HEK293 (cell line): ENCODE results near the gene SP140L.

Source experiments
- CTCF ChIA-PET: fragments of 350-600 bp; formaldehyde crosslinking; extraction: SDS; loops from one replicate; lab custom pipeline; 2021; ENCODE audit warnings: antibody characterized with exemption; lab: Yijun Ruan, JAX
- POLR2A ChIA-PET: fragments of 300-600 bp; formaldehyde crosslinking; extraction: SDS; loops from one replicate; lab custom pipeline; 2020; ENCODE audit warnings: antibody characterized with exemption, inconsistent platforms; lab: Yijun Ruan, JAX
- H3K27ac ChIP-seq: fragments of 200-500 bp; sonication (Bioruptor generic); 2 replicates; pipeline ENCODE4 v1.5.1; 2014; ENCODE audit warnings: low read depth, low read length, control low read depth, inconsistent platforms; ENCODE audit errors: extremely low read depth
- H3K36me3 ChIP-seq, 2 experiments: fragments of 200-500 bp in 1 of 2; sonication (Bioruptor generic) in 1 of 2; 1 replicate in 1 of 2; 2 replicates in 1 of 2; pipeline ENCODE4 v1.5.1; 2014 to 2017; ENCODE audit warnings: inconsistent platforms in 2 of 2, low read length in 2 of 2; ENCODE audit not compliant: control insufficient read depth in 2 of 2, insufficient read depth in 1 of 2
- H3K4me1 ChIP-seq: fragments of 200-500 bp; sonication (Bioruptor generic); 2 replicates; pipeline ENCODE4 v1.5.1; 2014; ENCODE audit warnings: mild to moderate bottlenecking, low read length, inconsistent platforms; ENCODE audit not compliant: control insufficient read depth, insufficient read depth
- H3K4me3 ChIP-seq: 2 replicates; pipeline ENCODE4 v1.5.1; 2011; ENCODE audit warnings: low read depth, mild to moderate bottlenecking, control low read depth, low read length, moderate library complexity
- H3K9me3 ChIP-seq: fragments of 200-500 bp; sonication (Bioruptor generic); 2 replicates; pipeline ENCODE4 v1.5.1; 2014; ENCODE audit warnings: low read depth, low read length, inconsistent platforms; ENCODE audit not compliant: control insufficient read depth, insufficient read depth
- GFI1B ChIP-seq: fragments of 450-650 bp; formaldehyde crosslinking; IDR thresholded peaks from 2 replicates; pipeline ENCODE4 v1.5.1; 2016; ENCODE audit warnings: missing biosample characterization, missing genetic modification characterization
- HOXC10 ChIP-seq: sonication (generic); formaldehyde crosslinking; IDR thresholded peaks from 2 replicates; pipeline ENCODE4 v1.8.1; 2023; ENCODE audit warnings: mild to moderate bottlenecking, missing genetic modification reagents
- KLF10 ChIP-seq: fragments of 450-650 bp; IDR thresholded peaks from 2 replicates; pipeline ENCODE4 v1.5.1; 2018; ENCODE audit warnings: missing biosample characterization, mild to moderate bottlenecking, missing genetic modification characterization
- MEIS1 ChIP-seq: sonication (generic); formaldehyde crosslinking; IDR thresholded peaks from 2 replicates; pipeline ENCODE4 v1.8.1; 2022; ENCODE audit warnings: missing genetic modification reagents, mild to moderate bottlenecking, borderline replicate concordance
- PRDM10 ChIP-seq: fragments of 450-650 bp; formaldehyde crosslinking; IDR thresholded peaks from 2 replicates; pipeline ENCODE4 v1.5.1; 2016; ENCODE audit warnings: missing biosample characterization, missing genetic modification characterization
- SP3 ChIP-seq: fragments of 450-650 bp; formaldehyde crosslinking; IDR thresholded peaks from 2 replicates; pipeline ENCODE4 v1.5.1; 2016; ENCODE audit warnings: missing biosample characterization, missing genetic modification characterization
- ZBTB48 ChIP-seq: fragments of 450-650 bp; formaldehyde crosslinking; IDR thresholded peaks from 2 replicates; pipeline ENCODE4 v1.5.1; 2016; ENCODE audit warnings: missing biosample characterization, missing genetic modification characterization
- ZFP41 ChIP-seq: fragments of 450-650 bp; formaldehyde crosslinking; IDR thresholded peaks from 2 replicates; pipeline ENCODE4 v1.5.1; 2016; ENCODE audit warnings: missing biosample characterization, missing genetic modification characterization, borderline replicate concordance
- ZFP69B ChIP-seq: fragments of 450-650 bp; formaldehyde crosslinking; IDR thresholded peaks from 2 replicates; pipeline ENCODE4 v1.5.1; 2016; ENCODE audit warnings: missing biosample characterization, missing genetic modification characterization
- ZNF214 ChIP-seq: fragments of 450-650 bp; formaldehyde crosslinking; IDR thresholded peaks from 2 replicates; pipeline ENCODE4 v1.5.1; 2017; ENCODE audit warnings: missing biosample characterization, mild to moderate bottlenecking, missing genetic modification characterization, borderline replicate concordance
- ZNF221 ChIP-seq: fragments of 450-650 bp; formaldehyde crosslinking; IDR thresholded peaks from 2 replicates; pipeline ENCODE4 v1.5.1; 2017; ENCODE audit warnings: missing biosample characterization, missing genetic modification characterization, borderline replicate concordance
- ZNF223 ChIP-seq: fragments of 450-650 bp; formaldehyde crosslinking; IDR thresholded peaks from 2 replicates; pipeline ENCODE4 v1.5.1; 2016; ENCODE audit warnings: missing biosample characterization, missing genetic modification characterization
- ZNF335 ChIP-seq: fragments of 450-650 bp; formaldehyde crosslinking; conservative IDR thresholded peaks from 2 replicates; pipeline ENCODE4 v1.5.1; 2016; ENCODE audit warnings: missing biosample characterization, missing genetic modification characterization
- ZNF362 ChIP-seq: fragments of 450-650 bp; formaldehyde crosslinking; IDR thresholded peaks from 2 replicates; pipeline ENCODE4 v1.5.1; 2016; ENCODE audit warnings: missing biosample characterization, missing genetic modification characterization
- ZNF416 ChIP-seq: fragments of 450-650 bp; formaldehyde crosslinking; IDR thresholded peaks from 2 replicates; pipeline ENCODE4 v1.5.1; 2016; ENCODE audit warnings: missing biosample characterization, missing genetic modification characterization
- ZNF677 ChIP-seq: fragments of 450-650 bp; IDR thresholded peaks from 2 replicates; pipeline ENCODE4 v1.5.0; 2018; ENCODE audit warnings: missing biosample characterization, mild to moderate bottlenecking, missing genetic modification characterization, moderate library complexity
- ZNF701 ChIP-seq: fragments of 450-650 bp; formaldehyde crosslinking; IDR thresholded peaks from 2 replicates; pipeline ENCODE4 v1.5.1; 2016; ENCODE audit warnings: missing biosample characterization, missing genetic modification characterization
- ZNF707 ChIP-seq: fragments of 450-650 bp; formaldehyde crosslinking; IDR thresholded peaks from 2 replicates; pipeline ENCODE4 v1.5.1; 2016; ENCODE audit warnings: missing biosample characterization, missing genetic modification characterization
- ZSCAN16 ChIP-seq: fragments of 450-650 bp; formaldehyde crosslinking; IDR thresholded peaks from 2 replicates; pipeline ENCODE4 v1.5.1; 2016; ENCODE audit warnings: missing biosample characterization, missing genetic modification characterization
- ZXDB ChIP-seq: fragments of 450-650 bp; formaldehyde crosslinking; IDR thresholded peaks from 2 replicates; pipeline ENCODE4 v1.5.1; 2016; ENCODE audit warnings: missing biosample characterization, missing genetic modification characterization
- TF ChIP-seq, protein P1 (sequence below): fragments of 450-650 bp; formaldehyde crosslinking; IDR thresholded peaks from 2 replicates; pipeline ENCODE4 v1.5.1; 2016; ENCODE audit warnings: missing biosample characterization, missing genetic modification characterization
- TF ChIP-seq, protein P2 (sequence below): fragments of 450-650 bp; formaldehyde crosslinking; optimal IDR thresholded peaks from 2 replicates; pipeline ENCODE3; 2016; ENCODE audit warnings: missing biosample characterization, mild to moderate bottlenecking, missing genetic modification characterization

Gene SP140L

GRCh38 chr2:230411570-230412370 lies 84.8 kb downstream of the SP140L start (continued):
- TF ChIP-seq ZNF362 (tag by site-specific recombination) (no peak), KLF10 (no peak), ZNF223 (tag by site-specific recombination) (no peak), ZNF416 (tag by site-specific recombination) (no peak), ZXDB (0 out of 2 replicates have a peak, but pooled peaks have one; percentile 18), ZFP69B (tag by site-specific recombination) (no peak), ZBTB48 (tag by site-specific recombination) (peak; percentile 44), ZNF335 (peak; percentile 84), ZNF677 (no peak)

- H3K4me3 ChIP-seq, result peak overlapping the region; percentile 60
- no peak overlapping the region for H3K27ac ChIP-seq
- no peaks in the 10 kb centered on the region; the same call in 1 of the 2 replicates for H3K4me1 ChIP-seq
- ChIA-PET POLR2A (interaction anchor here (0.6 kb wide), 1 partner anchor 1121 kb away, joined by 3 read pairs; no protein-coding TSS in a partner anchor), CTCF (interaction anchor here (0.7 kb wide), 1 partner anchor 632 kb away, joined by 3 read pairs; no protein-coding TSS in a partner anchor)
- TF ChIP-seq ZNF221 (tag by site-specific recombination) (no peak), ZNF335 (peak; percentile 57; the same call in 1 of the 2 replicates), PRDM10 (tag by site-specific recombination) (peak; percentile 6; the same call in 1 of the 2 replicates), ZSCAN16 (tag by site-specific recombination) (no peak), GFI1B (no peak)
- no peaks in the 10 kb centered on the region for H3K36me3 ChIP-seq
- H3K9me3 ChIP-seq, result no peaks in the 10 kb centered on the region
These were observed 85.3 kb downstream of the SP140L start for GRCh38 chr2:230412371-230412711.

DNA sequence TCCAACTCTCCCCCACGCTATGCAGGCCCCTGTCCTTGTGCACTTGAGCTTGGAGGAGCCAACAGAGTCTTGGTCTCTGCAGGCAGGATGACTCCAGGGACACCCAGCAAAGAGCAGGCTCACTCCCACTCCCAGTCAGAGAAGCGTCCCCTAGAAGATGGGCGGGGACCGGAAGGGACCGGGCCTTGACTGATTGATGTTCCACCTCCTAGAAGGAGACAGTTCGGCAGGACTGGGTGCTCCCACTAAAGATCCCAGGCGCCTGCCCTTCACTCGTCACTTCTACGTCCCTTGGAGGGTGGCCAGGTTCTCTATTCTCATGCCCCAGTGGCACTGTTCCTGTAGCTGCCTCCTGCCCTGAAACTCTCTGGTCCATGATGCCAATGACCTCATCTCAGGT lies 85.9 kb downstream of the SP140L start:
- Histone ChIP-seq H3K36me3 (no peaks in the 10 kb centered on the region), H3K9me3 (no peaks in the 10 kb centered on the region), H3K4me3 (no peak overlapping the region), H3K27ac (no peak overlapping the region), H3K4me1 (no peaks in the 10 kb centered on the region; the same call in 1 of the 2 replicates)
- CTCF ChIA-PET, result interaction anchor here (0.7 kb wide), 1 partner anchor 632 kb away, joined by 3 read pairs; no protein-coding TSS in a partner anchor
- no peak for TF ChIP-seq ZNF701 (tag by site-specific recombination)
- no peak for TF ChIP-seq ZFP41 (tag by site-specific recombination)
- TF ChIP-seq, protein P1, sequence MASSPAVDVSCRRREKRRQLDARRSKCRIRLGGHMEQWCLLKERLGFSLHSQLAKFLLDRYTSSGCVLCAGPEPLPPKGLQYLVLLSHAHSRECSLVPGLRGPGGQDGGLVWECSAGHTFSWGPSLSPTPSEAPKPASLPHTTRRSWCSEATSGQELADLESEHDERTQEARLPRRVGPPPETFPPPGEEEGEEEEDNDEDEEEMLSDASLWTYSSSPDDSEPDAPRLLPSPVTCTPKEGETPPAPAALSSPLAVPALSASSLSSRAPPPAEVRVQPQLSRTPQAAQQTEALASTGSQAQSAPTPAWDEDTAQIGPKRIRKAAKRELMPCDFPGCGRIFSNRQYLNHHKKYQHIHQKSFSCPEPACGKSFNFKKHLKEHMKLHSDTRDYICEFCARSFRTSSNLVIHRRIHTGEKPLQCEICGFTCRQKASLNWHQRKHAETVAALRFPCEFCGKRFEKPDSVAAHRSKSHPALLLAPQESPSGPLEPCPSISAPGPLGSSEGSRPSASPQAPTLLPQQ (tag by site-specific recombination), result no peak
- no peak for TF ChIP-seq ZSCAN16 (tag by site-specific recombination)
- TF ChIP-seq HOXC10, result no peak
- no peak for TF ChIP-seq ZNF707 (tag by site-specific recombination)
- no peak for TF ChIP-seq SP3
- TF ChIP-seq, protein P2, sequence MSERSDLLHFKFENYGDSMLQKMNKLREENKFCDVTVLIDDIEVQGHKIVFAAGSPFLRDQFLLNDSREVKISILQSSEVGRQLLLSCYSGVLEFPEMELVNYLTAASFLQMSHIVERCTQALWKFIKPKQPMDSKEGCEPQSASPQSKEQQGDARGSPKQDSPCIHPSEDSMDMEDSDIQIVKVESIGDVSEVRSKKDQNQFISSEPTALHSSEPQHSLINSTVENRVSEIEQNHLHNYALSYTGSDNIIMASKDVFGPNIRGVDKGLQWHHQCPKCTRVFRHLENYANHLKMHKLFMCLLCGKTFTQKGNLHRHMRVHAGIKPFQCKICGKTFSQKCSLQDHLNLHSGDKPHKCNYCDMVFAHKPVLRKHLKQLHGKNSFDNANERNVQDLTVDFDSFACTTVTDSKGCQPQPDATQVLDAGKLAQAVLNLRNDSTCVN (tag by site-specific recombination), result no peak
- TF ChIP-seq ZNF214, result no peak
- no peak for TF ChIP-seq MEIS1
- POLR2A ChIA-PET, result no interaction called here
